ENCODE results near the gene AP1B1.

- TF ChIP-seq CREB1 (CRISPR knock-in tag; IDR thresholded peaks at IDR 0.05) = peak; percentile 96
- TF ChIP-seq ZNF317 (CRISPR knock-in tag; IDR thresholded peaks at IDR 0.05; ENCODE audit: borderline replicate concordance, low read depth) = peak; percentile 47; the same call in 1 of the 2 replicates
- TF ChIP-seq CTCF (IDR thresholded peaks at IDR 0.05) = peak; percentile 99
- no peak for TF ChIP-seq IRF2 (CRISPR knock-in tag; IDR thresholded peaks at IDR 0.05; ENCODE audit: borderline replicate concordance, low read depth)
- TF ChIP-seq, protein P1, sequence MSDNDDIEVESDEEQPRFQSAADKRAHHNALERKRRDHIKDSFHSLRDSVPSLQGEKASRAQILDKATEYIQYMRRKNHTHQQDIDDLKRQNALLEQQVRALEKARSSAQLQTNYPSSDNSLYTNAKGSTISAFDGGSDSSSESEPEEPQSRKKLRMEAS (CRISPR knock-in tag; IDR thresholded peaks at IDR 0.05) = peak; percentile 100
- TF ChIP-seq TEAD4 (CRISPR knock-in tag; IDR thresholded peaks at IDR 0.05) = peak; percentile 94
- TF ChIP-seq SP1 (CRISPR knock-in tag; conservative IDR thresholded peaks at IDR 0.05) = peak; percentile 75
- TF ChIP-seq MYBL2 (CRISPR knock-in tag; IDR thresholded peaks at IDR 0.05) = peak; percentile 97
- TF ChIP-seq, protein P2, sequence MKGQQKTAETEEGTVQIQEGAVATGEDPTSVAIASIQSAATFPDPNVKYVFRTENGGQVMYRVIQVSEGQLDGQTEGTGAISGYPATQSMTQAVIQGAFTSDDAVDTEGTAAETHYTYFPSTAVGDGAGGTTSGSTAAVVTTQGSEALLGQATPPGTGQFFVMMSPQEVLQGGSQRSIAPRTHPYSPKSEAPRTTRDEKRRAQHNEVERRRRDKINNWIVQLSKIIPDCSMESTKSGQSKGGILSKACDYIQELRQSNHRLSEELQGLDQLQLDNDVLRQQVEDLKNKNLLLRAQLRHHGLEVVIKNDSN (CRISPR knock-in tag; IDR thresholded peaks at IDR 0.05) = peak; percentile 96
- peak; percentile 96 for TF ChIP-seq ZBTB21 (CRISPR knock-in tag; IDR thresholded peaks at IDR 0.05; ENCODE audit: borderline replicate concordance)
- TF ChIP-seq KAT7 (CRISPR knock-in tag; IDR thresholded peaks at IDR 0.05; ENCODE audit: borderline replicate concordance) = peak; percentile 80; the same call in 1 of the 2 replicates
- no peak for TF ChIP-seq SOX15 (CRISPR knock-in tag; IDR thresholded peaks at IDR 0.05)
- no peak for TF ChIP-seq JAZF1 (CRISPR knock-in tag; IDR thresholded peaks at IDR 0.05)
- TF ChIP-seq TCF7 (CRISPR knock-in tag; IDR thresholded peaks at IDR 0.05; ENCODE audit: low read depth) = peak; percentile 90
These were observed 75.2 kb downstream of the AP1B1 start for GRCh38 chr22:29313126-29313575.
